Endothelial cell of umbilical vein (primary cell): ENCODE data around the gene DNAJC17. TPM values are rescaled to one million over a fixed set of nuclear protein-coding genes. Genes with fewer than 3 reads are reported as not detected.

Experiments used
- BruUV-seq: library from RNA; stranded (reverse); fragments of 400-500 nt; replicated peaks from 2 replicates; lab custom pipeline; 2021; lab: Mats Ljungman, UMichigan
- CTCF ChIA-PET: fragments of 300-600, 350-600 bp; sonication (Branson Sonifier 250); formaldehyde crosslinking; loops from one replicate; lab custom pipeline; 2021; ENCODE audit warnings: antibody characterized with exemption, inconsistent platforms; lab: Charles Lee
- POLR2A ChIA-PET: fragments of 300-600, 350-600 bp; sonication (Branson Sonifier 250); formaldehyde crosslinking; loops from one replicate; lab custom pipeline; 2021; ENCODE audit warnings: antibody characterized with exemption, inconsistent platforms; lab: Charles Lee
- DNase-seq: peaks from one replicate; pipeline ENCODE4 v3.0.0-alpha.2; 2011; ENCODE audit warnings: low read depth, low spot score
- FAIRE-seq: peaks from 2 replicates; lab custom pipeline; 2011; peaks lifted over from hg19 to GRCh38; lab: Jason Lieb, UNC
- H2AFZ ChIP-seq: 2 replicates; pipeline ENCODE4 v1.6.0; 2012; ENCODE audit warnings: low read depth, low read length, control low read depth, inconsistent platforms
- H3K27ac ChIP-seq: 2 replicates; pipeline ENCODE4 v1.5.1; 2011; ENCODE audit warnings: low read depth, mild to moderate bottlenecking, control low read depth, low read length, moderate library complexity; ENCODE audit not compliant: insufficient read depth
- H3K27me3 ChIP-seq, 2 experiments: 2 replicates each; pipeline versions ENCODE4 v1.6.0 to v1.6.1; 2011; ENCODE audit warnings: low read length in 2 of 2, mixed read lengths in 1 of 2; ENCODE audit not compliant: control insufficient read depth in 2 of 2, insufficient read depth in 2 of 2
- H3K36me3 ChIP-seq, 2 experiments: 2 replicates in 1 of 2; 3 replicates in 1 of 2; pipeline ENCODE4 v1.5.1; 2011; ENCODE audit warnings: low read length in 2 of 2, mild to moderate bottlenecking in 1 of 2, moderate library complexity in 1 of 2; ENCODE audit not compliant: control insufficient read depth in 2 of 2, insufficient read depth in 2 of 2; ENCODE audit errors: extremely low read depth in 1 of 2
- H3K4me1 ChIP-seq: 3 replicates; pipeline ENCODE4 v1.5.1; 2011; ENCODE audit warnings: mild to moderate bottlenecking, low read length; ENCODE audit not compliant: control insufficient read depth, insufficient read depth; ENCODE audit errors: extremely low read depth
- H3K4me2 ChIP-seq: 2 replicates; pipeline ENCODE4 v1.6.1; 2011; ENCODE audit warnings: low read length, control low read depth, mixed read lengths; ENCODE audit not compliant: insufficient read depth
- H3K4me3 ChIP-seq, 3 experiments: fragments of 200-600 bp in 1 of 3; sonication (generic), shearing (Covaris generic) in 1 of 3; replicated peaks in 1 of 3; 2 replicates each; pipeline ENCODE4 v1.5.1; 2011 to 2016; ENCODE audit warnings: control low read depth in 3 of 3, low read length in 3 of 3, mild to moderate bottlenecking in 2 of 3, inconsistent platforms in 1 of 3, low read depth in 1 of 3, moderate library complexity in 1 of 3; ENCODE audit not compliant: insufficient read depth in 1 of 3
- H3K79me2 ChIP-seq: 2 replicates; pipeline ENCODE4 v1.6.0; 2012; ENCODE audit warnings: low read length, inconsistent platforms; ENCODE audit not compliant: control insufficient read depth, insufficient read depth
- H3K9ac ChIP-seq: replicated peaks from 2 replicates; pipeline ENCODE3; 2011; ENCODE audit warnings: low read length, control low read depth; ENCODE audit not compliant: insufficient read depth; ENCODE audit errors: extremely low read depth
- H3K9me1 ChIP-seq: replicated peaks from 3 replicates; pipeline ENCODE4 v1.6.0; 2011; ENCODE audit warnings: mild to moderate bottlenecking, low read length; ENCODE audit not compliant: control insufficient read depth, insufficient read depth; ENCODE audit errors: extremely low read depth
- H3K9me3 ChIP-seq: replicated peaks from 2 replicates; pipeline ENCODE4 v1.5.1; 2012; ENCODE audit warnings: low read length, inconsistent platforms; ENCODE audit not compliant: control insufficient read depth, insufficient read depth
- H4K20me1 ChIP-seq: replicated peaks from 2 replicates; pipeline ENCODE3; 2011; ENCODE audit warnings: mild to moderate bottlenecking, low read length; ENCODE audit not compliant: control insufficient read depth, insufficient read depth; ENCODE audit errors: extremely low read depth
- CTCF ChIP-seq, 2 donors: IDR thresholded peaks; 1 replicate in 1 of 2; 2 replicates in 1 of 2; pipeline ENCODE4 v1.5.1; 2011; ENCODE audit warnings: low read length in 2 of 2, mild to moderate bottlenecking in 2 of 2, moderate library complexity in 2 of 2, control low read depth in 1 of 2, inconsistent platforms in 1 of 2, low read depth in 1 of 2; ENCODE audit not compliant: insufficient read depth in 1 of 2; ENCODE audit errors: extremely low read depth in 1 of 2
- EZH2 ChIP-seq: IDR thresholded peaks from 2 replicates; pipeline ENCODE4 v1.6.1; 2012; ENCODE audit warnings: borderline replicate concordance, low read depth, mild to moderate bottlenecking, moderate library complexity, low read length, inconsistent platforms; ENCODE audit not compliant: severe bottlenecking
- FOS ChIP-seq: IDR thresholded peaks from 2 replicates; pipeline ENCODE4 v1.6.1; 2011; ENCODE audit warnings: mild to moderate bottlenecking, low read length, moderate library complexity, borderline replicate concordance; ENCODE audit not compliant: insufficient read depth
- GATA2 ChIP-seq: IDR thresholded peaks from 2 replicates; pipeline ENCODE4 v1.7.0; 2011; ENCODE audit warnings: low read depth, mild to moderate bottlenecking, moderate library complexity, mixed read lengths, low read length; ENCODE audit not compliant: insufficient read length, insufficient read depth
- JUN ChIP-seq: IDR thresholded peaks from 2 replicates; pipeline ENCODE4 v1.6.1; 2011; ENCODE audit warnings: borderline replicate concordance, low read depth; ENCODE audit not compliant: insufficient read length, insufficient read depth
- MYC ChIP-seq: IDR thresholded peaks from one replicate; pipeline ENCODE4 v1.6.1; 2011; ENCODE audit warnings: mild to moderate bottlenecking, low read depth, low read length
- POLR2A ChIP-seq: IDR thresholded peaks from 2 replicates; pipeline ENCODE4 v1.6.1; 2012; ENCODE audit warnings: low read depth, mild to moderate bottlenecking, control low read depth, low read length
- POLR2AphosphoS5 ChIP-seq: IDR thresholded peaks from 2 replicates; pipeline ENCODE4 v1.6.1; 2012; ENCODE audit warnings: low read depth, mild to moderate bottlenecking, control low read depth, low read length, moderate library complexity; ENCODE audit not compliant: insufficient read depth
- dilution Hi-C: fragments of 300-500 bp; cut with MboI; formaldehyde crosslinking; loops from one replicate; pipeline ENCODE4 v1.15.0; 2019; ENCODE audit warnings: low sequenced_read_pairs; ENCODE audit not compliant: extremely low pct_ligation_motif_present
- intact Hi-C: fragments of 100-400 bp; cut with micrococcal nuclease; formaldehyde crosslinking; loops from one replicate; pipeline ENCODE4 v1.10.0; 2022
- polyA plus RNA-seq, 4 experiments: library from polyadenylated mRNA; depleted of rRNA in 3 of 4; stranded (reverse) in 3 of 4; unstranded in 1 of 4; fragments of >200 nt; gene quantifications; 2 replicates each; pipeline versions ENCODE4 v1.2.1 to v1.2.3, GENCODE V29; 2011 to 2012; ENCODE audit warnings: missing spikeins in 1 of 4
- total RNA-seq: library from RNA; stranded (reverse); gene quantifications from 2 replicates; pipeline ENCODE4 v1.2.3, GENCODE V29; 2021
- TF ChIP-seq, protein P1 (sequence below): IDR thresholded peaks from 2 replicates; pipeline ENCODE4 v1.6.1; 2011; ENCODE audit not compliant: insufficient read depth, insufficient read length

Gene DNAJC17
- total and polyA plus RNA-seq, 2 donors (not counting 3 experiments of a cell fraction or from before 2014, with no cell fraction given) = 30.7 to 46.4 TPM

DNA sequence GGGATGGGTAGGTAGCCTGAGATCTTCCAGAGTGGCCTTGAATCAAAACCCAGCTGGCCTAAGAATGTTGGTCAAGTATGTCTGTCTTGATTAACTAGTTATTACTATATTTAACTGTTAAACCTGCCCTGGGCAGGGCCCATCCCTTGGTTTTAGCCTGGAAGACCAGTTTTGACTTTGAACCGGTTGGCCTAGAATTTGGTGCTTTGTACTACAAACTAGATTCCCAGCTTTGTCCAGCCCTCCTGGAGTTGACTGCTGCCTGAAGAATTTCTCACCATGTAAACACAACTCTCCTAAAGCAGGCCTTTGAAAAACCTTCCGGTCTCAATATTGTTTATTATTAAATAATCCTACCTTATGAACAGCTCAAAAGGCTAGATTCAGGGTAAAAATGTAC is 21.5 kb downstream of the DNAJC17 start:
- no TSS peak for BruUV-seq
- Histone ChIP-seq H2AFZ (no peak overlapping the region), H3K4me3 (no peak overlapping the region), H3K9me3 (no peaks in the 10 kb centered on the region), H3K4me2 (no peak overlapping the region), H4K20me1 (no peaks in the 10 kb centered on the region), H3K9ac (no peak overlapping the region), H3K36me3 (no peaks in the 10 kb centered on the region), H3K9me1 (no peaks in the 10 kb centered on the region), H3K27me3 (no peaks in the 10 kb centered on the region), H3K79me2 (peaks cover 11% of the 10 kb centered on the region), H3K27ac (no peak overlapping the region), H3K4me1 (peaks cover 18% of the 10 kb centered on the region)
- ChIA-PET CTCF (interaction anchor here (1.0 to 3.2 kb wide), 12 partner anchors 8 to 109 kb away, joined by 3 to 21 read pairs (median 6); partner anchors contain the start of genes DNAJC17, RAD51, SPINT1 and VPS18), POLR2A (no interaction called here)
- intact Hi-C loops = loop anchor here (2.0 to 5.0 kb wide), 3 partner anchors 17 to 106 kb away; partner anchors contain the start of genes C15orf62, RMDN3 and VPS18
- DNase-seq (no peak), FAIRE-seq (no peak)
- TF ChIP-seq EZH2 = no peak
- TF ChIP-seq FOS = no peak
- no peak for TF ChIP-seq POLR2A
- TF ChIP-seq GATA2 = no peak
- no peak for TF ChIP-seq JUN
- TF ChIP-seq POLR2AphosphoS5 = no peak
- no peak for TF ChIP-seq MYC
- TF ChIP-seq, protein P1, sequence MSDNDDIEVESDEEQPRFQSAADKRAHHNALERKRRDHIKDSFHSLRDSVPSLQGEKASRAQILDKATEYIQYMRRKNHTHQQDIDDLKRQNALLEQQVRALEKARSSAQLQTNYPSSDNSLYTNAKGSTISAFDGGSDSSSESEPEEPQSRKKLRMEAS = no peak
- TF ChIP-seq CTCF (IDR thresholded peaks at IDR 0.05; ENCODE audit: extremely low read depth in 1 of 2, insufficient read depth in 1 of 2, low read depth in 1 of 2, low read length in 2 of 2) = no peak
- dilution Hi-C loops = no loop called here
